ENCODE measurements around the gene SRSF7.
"Not testable (repeated sequence)": the region's sequence is repeated elsewhere in the genome, so short reads cannot be mapped to it uniquely, and the experiment has no call there.

SRSF7 gene

DNA sequence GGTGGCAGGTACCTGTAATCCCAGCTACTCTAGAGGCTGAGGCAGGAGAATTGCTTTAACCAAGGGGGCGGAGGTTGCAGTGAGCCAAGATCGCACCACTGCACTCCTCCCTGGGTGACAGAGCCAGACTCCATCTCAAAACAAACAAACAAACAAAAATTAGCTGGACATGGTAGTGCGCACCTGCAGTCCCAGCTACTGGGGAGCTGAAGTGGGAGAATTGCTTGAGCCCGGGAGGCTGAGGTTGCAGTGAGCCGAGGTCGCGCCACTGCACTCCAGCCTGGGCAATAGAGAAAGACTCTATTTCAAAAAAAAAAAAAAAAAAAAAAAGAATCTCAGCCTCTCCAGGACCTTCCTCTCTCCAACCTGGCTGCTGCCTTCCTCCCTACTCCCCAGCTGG, 20.1 kb downstream of the SRSF7 start:
- DNase-seq: no peak

DNA sequence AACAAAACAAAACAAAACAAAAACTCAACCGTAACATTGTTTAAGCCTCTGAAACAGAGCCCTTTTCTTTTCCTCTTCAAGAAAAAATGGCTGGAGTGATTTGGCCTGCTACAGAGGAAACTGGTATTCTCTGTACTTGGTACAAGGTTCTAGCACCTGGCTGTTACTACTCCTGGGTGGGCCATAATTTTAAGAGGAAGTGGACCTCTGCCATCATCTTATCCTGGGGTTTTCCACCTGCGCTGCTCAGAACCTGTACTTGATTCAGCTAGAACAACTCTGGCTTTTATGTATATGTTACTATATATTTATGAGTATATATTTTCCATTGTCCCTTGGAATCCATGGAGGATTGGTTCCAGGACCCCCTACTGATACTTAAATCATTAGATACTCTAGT, 22.5 kb downstream of the SRSF7 start:
- no peak for DNase-seq

- no peak for DNase-seq
These were observed 23.5 kb downstream of the SRSF7 start for GRCh38 chr2:38727661-38728060.

- DNase-seq: no peak
These were observed 28.0 kb downstream of the SRSF7 start for GRCh38 chr2:38723173-38723572.

DNA sequence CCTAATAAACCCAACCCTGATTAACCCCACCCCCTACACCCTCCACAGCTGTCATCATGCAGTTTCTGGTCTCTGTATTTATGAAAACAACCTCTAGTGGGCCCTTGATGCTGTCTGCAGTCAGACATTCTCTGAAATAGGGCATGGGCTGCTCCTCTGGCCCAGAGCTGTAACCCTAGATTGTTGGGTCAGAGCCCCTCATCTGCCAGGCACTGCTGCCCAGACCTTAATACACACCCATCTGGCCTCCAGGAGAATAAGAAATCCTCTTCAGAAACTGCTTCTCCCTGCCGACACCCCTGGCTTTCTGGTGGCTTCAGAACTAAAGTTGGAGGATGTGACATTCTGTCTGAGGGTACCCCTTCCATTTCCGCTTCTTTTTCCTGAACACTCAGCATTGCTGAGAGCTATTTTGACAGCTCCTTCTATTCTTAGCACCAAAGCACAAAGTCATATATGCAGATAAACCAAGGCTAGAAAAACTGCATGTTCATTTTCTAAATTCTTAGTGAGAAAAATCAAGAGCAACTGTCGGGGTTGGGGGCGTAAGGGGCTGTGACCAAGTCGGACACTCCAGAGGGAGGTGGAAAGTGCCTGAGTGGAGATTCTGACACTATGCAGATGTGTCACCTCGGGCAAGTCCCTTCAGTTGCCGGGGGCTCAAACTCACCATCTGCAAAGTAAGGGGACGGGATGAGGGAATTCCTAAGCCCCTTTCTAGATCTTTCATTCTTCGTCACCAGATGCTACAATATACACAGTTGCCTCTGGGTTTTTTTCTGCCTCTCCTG, 28.7 kb downstream of the SRSF7 start:
- no peak for DNase-seq

- DNase-seq: no peak
These were observed 30.4 kb downstream of the SRSF7 start for GRCh38 chr2:38720613-38721241.

- DNase-seq: no peak
These were observed 31.5 kb downstream of the SRSF7 start for GRCh38 chr2:38719706-38720105.

- DNase-seq: no peak
These were observed 32.6 kb downstream of the SRSF7 start for GRCh38 chr2:38718601-38719000.

DNA sequence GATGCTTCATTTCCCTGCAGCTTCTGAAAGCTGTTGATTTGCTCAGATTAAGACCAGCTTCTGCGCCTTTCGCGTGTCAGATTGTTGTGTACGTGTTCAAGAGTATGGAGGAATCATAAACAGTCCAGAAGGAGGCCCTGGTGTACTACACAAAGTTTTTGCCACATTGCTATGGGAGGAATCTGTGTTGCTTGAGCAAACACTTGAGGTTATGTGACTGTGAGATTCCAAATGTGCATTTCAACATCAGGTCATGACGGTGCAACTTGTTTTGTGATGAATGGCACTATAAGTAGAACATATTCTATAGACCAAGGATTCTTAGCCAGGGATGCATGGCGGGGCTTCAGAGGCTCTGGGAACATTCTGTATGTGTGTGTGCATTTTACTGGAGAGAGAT, 35.0 kb downstream of the SRSF7 start:
- DNase-seq: no peak

DNA sequence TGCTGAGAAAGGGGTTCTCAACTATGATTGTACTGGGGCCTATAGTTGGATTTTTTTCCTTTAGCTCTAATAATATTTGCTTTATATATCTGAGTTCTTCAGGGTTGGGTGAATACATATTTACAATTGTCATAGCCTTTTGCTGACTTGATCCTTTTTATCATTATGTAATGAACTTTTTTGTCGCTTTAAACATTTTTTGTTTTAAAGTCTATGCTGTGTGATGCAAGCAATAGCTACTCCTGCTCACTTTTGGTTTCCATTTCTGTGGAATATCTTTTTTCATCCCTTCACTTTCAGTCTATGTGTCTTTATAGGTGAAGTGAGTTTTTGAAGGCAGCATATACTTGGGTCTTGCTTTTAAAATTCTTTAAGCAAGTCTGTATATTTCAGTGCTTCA, 36.2 kb downstream of the SRSF7 start:
- DNase-seq: not testable (repeated sequence)

- no peak for DNase-seq
These were observed 37.8 kb downstream of the SRSF7 start for GRCh38 chr2:38713338-38713737.

- DNase-seq: no peak
These were observed 38.3 kb downstream of the SRSF7 start for GRCh38 chr2:38712871-38713270.

- DNase-seq: no peak
These were observed 38.7 kb downstream of the SRSF7 start for GRCh38 chr2:38712413-38712812.

GRCh38 chr2:38711558-38711957, 39.6 kb downstream of the SRSF7 start:
- DNase-seq: no peak

- no peak for DNase-seq
These were observed 41.5 kb downstream of the SRSF7 start for GRCh38 chr2:38709567-38710194.

DNA sequence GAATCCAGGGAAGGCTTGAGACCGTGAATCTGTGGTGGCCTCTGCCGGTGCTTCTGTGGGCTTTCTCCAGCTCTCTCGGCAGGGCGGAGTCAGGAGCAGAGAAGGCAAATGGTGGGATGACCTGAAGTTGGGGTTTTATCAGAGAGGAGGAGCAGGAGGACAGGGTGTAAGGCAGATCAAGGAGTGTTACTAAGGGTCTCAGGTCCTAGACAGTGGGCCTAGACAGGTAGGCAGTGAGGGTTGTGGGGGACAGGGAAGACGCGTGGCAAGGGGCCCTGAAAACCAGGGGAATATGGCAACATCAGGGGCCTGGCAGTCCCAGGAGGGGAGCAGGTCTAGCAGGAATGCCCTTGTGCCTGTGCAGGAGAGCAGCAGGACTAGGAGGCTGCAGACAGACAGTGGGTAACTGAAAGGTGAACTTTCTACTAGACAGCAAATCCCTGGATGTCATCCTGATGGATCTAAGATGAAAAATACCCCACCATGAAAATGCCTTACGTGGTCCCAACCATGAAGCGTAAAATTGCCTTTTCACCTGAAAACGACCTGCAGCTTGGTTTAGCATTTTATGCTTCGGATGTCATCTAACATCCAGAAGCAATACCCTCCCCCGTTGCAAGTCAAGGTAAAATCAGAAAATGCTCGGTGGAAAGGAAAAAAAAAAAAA, 42.1 kb downstream of the SRSF7 start:
- DNase-seq: no peak

GRCh38 chr2:38708491-38708890, 42.7 kb downstream of the SRSF7 start:
- not testable (repeated sequence) for DNase-seq

DNA sequence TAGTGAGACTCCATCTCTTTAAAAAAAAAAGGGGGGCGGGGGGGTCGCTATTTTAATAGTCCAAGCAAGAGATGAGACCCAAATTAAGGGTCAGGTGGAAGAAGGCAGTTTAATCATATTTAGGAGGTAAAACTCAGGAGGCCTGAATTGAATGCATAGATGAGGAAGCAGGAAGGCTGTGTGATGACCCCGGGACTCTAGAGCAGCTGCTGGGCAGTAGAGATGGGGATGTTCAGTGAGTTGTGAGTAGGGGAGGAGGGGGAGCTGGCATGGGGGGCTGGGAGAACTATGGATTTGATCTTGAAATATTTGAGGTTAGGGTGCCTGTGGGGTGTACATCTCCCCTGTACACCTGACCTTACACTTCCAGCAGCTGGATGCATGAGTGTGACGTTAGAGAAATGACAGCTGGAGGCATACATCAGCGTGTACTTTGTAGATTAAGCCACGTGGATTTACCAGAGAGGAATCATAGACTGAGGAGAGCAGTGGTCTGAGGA, 44.3 kb downstream of the SRSF7 start:
- no peak for DNase-seq

- no peak for DNase-seq
These were observed 46.5 kb downstream of the SRSF7 start for GRCh38 chr2:38704664-38705063.

DNA sequence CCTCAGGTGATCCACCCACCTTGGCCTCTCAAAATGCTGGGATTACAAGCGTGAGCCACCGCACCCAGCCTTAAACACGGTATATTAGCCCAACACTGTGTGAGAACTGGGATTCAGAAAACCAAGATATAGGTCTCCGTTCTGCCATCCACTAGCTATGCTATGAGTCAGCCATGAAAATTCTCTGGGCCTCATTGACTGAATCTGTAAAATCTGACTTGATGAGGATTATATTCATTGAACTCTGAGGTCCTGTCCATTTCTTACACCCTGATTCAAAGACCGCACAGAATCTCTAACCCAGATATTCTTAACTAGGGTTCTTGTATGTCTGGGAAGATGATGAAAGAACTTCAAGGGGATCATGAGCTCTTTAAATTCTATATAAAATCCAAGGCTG, 47.8 kb downstream of the SRSF7 start:
- not testable (repeated sequence) for DNase-seq

DNA sequence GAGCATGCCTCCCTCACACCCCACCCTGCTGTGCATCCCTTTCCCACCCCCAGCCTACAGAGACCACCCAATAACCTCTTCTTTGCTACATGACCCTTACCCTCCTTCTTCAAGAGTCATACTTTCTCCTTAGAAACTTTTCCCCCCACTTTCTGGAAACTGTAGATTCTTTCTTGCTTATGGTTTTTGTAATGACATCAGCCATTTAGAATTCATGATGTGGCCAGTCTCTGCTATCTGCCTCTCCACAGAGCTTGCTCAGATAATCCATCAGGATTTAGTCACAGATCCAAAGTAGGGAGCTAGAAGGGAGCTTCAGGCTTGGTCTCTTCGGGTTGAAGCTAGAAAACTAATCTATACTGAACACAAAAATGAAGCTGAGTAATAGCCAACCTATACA, 48.7 kb downstream of the SRSF7 start:
- DNase-seq: no peak

DNA sequence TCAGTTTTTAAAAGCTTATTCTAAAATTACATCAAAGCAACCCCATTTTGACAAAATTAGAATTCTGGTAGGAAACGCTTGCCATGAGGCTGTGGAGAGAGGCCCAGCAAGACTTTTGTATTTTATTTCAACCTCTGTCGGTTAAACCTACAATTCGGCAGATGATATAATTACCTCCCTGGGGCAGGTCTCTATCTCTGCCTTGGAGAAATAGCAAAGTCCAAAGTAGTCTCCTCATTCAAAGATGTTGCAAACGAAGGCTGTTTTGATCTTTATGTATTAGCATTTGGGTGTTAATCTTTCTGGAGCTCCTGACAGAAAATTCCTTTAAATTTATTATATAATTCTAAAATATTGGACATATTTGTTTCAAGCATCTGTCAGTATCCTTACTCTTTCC, 49.6 kb downstream of the SRSF7 start:
- DNase-seq: no peak

DNA sequence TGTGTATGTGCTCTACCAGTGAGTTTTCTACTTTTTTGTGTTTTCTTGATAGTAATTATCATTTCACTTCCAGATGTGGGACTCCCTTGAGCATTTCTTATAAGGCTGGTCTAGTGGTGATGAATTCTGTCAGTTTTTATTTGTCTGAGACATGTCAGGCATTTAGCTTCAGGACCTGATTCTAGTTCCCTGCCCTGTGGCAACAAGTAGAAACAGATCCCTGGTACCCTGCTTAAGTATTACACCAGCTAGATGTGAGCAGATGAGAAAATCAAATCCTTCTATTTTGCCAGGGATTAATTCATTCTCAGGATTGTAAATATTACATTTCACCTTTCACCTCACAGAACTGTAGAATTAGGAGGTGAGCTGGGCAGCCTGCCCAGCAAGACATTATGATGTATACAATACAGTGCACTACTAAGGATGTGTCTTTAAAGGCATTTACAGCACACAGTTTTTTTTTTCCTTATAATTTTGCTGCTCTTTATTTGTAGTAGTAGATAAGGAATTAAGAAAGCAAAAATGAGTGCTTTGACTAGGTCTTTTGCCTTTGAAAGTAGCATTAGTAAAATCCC, 50.2 kb downstream of the SRSF7 start:
- no peak for DNase-seq

All from effector CD8-positive, alpha-beta T cell (primary cell).